GM18858 (cell line): ENCODE measurements around the gene GP5.

Experiments used
- ATAC-seq: cut with Tn5 transposase; IDR thresholded peaks from one replicate; pipeline ENCODE4 v1.9.1; 2021; ENCODE audit not compliant: unreplicated experiment

The GP5 gene, protein sequence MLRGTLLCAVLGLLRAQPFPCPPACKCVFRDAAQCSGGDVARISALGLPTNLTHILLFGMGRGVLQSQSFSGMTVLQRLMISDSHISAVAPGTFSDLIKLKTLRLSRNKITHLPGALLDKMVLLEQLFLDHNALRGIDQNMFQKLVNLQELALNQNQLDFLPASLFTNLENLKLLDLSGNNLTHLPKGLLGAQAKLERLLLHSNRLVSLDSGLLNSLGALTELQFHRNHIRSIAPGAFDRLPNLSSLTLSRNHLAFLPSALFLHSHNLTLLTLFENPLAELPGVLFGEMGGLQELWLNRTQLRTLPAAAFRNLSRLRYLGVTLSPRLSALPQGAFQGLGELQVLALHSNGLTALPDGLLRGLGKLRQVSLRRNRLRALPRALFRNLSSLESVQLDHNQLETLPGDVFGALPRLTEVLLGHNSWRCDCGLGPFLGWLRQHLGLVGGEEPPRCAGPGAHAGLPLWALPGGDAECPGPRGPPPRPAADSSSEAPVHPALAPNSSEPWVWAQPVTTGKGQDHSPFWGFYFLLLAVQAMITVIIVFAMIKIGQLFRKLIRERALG

GRCh38 chr3:194399166-194399565 lies at the start of gene GP5:
GP5 (minus strand) TSS chr3:194399266; CDS start chr3:194398282, 984 bp downstream.
- no peak for ATAC-seq

DNA sequence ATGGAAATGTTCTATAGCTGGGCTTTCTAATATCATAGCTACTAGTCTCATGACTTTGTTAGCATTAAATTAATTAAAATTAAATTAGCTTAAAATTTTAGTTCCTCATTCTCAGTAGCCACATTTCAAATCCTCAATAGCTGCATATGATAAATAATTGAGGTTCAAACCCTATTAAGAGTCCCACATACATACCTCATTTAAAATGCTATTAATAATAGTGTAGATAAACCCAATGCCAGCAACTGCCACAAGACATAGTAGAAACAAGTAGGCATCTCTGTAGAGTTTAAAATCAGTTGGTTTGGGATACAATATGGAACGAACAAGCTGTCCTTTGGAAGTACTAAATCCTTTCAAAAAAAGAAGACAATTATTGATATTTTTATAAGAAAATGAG lies 48.6 kb upstream of the GP5 start:
- no peak for ATAC-seq

DNA sequence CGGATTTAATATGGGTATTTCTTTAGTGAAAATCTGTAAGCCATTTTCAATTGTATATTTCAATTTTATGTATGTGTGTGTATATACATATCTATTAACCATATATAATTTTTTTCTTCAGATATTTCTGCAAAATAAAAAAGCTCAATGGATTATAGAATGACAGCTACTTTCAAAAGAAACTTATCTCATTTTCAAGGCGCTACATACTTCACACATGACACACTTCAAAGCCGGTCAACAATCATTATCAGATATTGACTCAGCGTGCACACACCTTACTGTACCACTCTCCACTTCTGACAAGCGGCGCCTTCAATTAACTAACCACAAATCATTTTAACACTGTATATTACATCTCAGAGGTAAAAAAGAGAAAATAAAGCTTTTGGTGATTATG lies 48.1 kb upstream of the GP5 start:
- no peak for ATAC-seq

DNA sequence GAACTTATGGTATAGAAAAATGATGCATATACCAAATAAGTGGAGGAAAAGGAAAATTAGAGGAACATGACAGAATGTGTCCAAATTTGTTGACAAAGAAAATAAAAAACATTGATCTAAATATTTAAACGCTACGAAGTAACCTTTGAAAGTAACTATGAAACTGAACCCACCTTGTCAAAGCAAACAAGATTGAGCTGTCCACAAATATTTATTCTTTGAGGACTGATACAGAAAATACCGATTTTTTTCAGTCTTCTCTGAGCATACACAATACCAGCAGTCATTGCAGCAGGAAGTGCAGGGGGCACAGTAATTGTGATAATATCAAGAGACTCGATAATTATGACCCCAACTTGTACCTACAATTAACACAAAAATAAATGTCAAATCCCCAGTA lies 47.7 kb upstream of the GP5 start:
- ATAC-seq: no peak

DNA sequence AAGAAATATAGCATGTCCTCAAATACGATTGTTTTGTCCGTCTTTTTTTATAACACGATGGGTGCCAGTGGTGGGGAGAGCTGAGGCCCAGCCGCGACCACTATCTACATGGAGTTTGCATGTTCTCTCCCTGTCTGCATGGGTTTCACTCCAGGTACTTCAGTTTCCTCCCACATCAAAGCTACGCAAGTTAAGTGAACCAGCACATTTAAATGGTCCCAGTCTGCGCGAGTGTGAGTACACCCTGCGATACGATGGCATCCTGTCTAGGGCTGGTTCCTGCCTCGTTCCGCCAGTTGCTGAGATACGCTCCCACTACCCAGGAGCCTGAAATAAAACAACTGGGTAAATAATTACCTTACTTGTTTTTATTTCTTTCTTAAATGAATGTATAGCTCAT lies 47.1 kb upstream of the GP5 start:
- no peak for ATAC-seq

DNA sequence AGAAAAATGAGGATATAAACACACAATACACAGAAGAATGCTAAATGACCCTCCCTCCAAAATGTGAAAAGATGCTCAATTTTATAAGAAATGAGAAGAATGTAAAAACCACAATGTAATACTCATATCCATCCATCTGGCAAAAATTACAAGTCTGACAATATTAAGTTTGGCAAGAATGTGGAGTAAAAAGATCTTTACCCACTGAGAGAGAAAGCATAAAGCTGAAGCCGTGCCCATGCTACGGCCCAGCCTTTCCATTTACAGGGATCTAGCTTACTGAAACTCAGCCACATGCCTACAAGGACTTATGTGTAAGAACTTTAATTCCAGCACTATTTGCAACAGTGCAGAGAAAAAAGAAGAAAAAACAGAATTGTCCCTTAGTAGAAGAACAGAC lies 44.8 kb upstream of the GP5 start:
- ATAC-seq: no peak

- no peak for ATAC-seq
Observed at GRCh38 chr3:194440756-194441155, 41.7 kb upstream of the GP5 start.

GRCh38 chr3:194439881-194440550 lies 41.0 kb upstream of the GP5 start:
- no peak for ATAC-seq

GRCh38 chr3:194434503-194434902 lies 35.4 kb upstream of the GP5 start:
- ATAC-seq: no peak

DNA sequence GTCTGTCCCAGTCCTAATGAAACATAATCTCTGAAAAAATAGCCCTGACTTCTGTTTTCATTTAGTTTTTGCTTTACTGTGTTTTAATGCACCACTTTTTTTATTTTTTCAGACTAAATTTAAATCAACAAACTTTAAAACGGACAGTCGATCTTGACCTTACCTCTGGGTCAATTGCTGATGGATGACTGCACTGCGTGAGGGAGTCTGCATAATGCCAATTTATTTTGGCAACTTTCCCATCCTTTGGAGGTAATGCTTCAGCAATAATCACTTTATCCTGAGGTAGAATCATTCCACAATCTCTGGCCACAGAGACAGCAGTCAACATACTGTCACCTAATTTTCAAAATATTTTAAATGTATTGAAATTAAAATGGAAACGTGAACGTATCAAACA lies 32.5 kb upstream of the GP5 start:
- no peak for ATAC-seq

GRCh38 chr3:194425399-194425798 lies 26.3 kb upstream of the GP5 start:
- no peak for ATAC-seq

GRCh38 chr3:194424953-194425352 lies 25.9 kb upstream of the GP5 start:
- no peak for ATAC-seq

GRCh38 chr3:194424373-194424772 lies 25.3 kb upstream of the GP5 start:
- no peak for ATAC-seq

GRCh38 chr3:194423317-194423716 lies 24.3 kb upstream of the GP5 start:
- ATAC-seq: no peak

DNA sequence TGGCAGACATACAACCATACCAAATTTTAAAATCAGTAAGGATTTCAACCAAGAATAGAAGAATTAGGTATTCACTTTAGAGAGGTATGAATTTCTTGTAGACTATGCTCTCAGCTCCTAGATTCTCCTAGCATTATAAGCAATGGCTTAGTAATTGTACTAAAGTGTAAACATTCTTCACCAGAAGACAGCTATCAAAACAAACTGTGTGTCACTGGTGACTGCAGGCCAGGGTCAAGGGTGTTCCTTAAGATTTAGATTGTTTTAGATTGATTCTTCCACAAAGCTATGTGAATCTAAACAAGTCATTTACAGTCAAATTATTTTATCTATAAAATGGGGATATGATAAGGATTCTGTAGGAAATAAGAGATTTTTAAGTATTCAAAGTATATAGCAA lies 23.1 kb upstream of the GP5 start:
- no peak for ATAC-seq

GRCh38 chr3:194418671-194419070 lies 19.6 kb upstream of the GP5 start:
- no peak for ATAC-seq

DNA sequence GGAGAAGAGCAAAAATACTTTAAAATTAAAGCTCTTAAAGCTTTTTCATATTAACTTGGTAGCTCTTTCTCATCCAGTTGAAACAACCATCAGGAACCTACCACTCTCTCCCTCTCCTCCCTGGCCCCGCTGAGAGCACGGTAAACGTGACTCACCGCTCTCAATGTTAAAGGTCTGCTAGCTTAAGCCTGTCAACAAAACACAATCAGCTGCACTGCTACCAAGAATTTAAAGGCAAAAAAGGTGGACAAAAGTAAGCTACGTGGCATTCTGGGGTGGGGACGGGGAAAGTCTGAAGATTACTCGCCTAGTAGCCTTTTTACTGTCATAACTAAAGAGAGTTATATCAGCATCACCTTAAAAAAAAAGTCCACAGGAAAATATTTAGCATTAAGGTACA lies 8.4 kb upstream of the GP5 start:
- ATAC-seq: no peak

GRCh38 chr3:194405766-194406165 lies 6.7 kb upstream of the GP5 start:
- no peak for ATAC-seq

- ATAC-seq: no peak
Observed at GRCh38 chr3:194404365-194405140, 5.5 kb upstream of the GP5 start.

- ATAC-seq: no peak
Observed at GRCh38 chr3:194401868-194402329, 2.8 kb upstream of the GP5 start.

- ATAC-seq: no peak
Observed at GRCh38 chr3:194401346-194401745, 2.3 kb upstream of the GP5 start.
